GM11168 (cell line): ENCODE measurements around the gene SMAD9.
"Not testable (repeated sequence)": the region's sequence is repeated elsewhere in the genome, so short reads cannot be mapped to it uniquely, and the experiment has no call there.

Experiments used
- in situ Hi-C: fragments of 300-500 bp; cut with MboI; formaldehyde crosslinking; loops from one replicate; pipeline ENCODE4 v1.12.0; 2022; ENCODE audit warnings: low sequenced_read_pairs; ENCODE audit not compliant: unreplicated experiment

SMAD9 gene

DNA sequence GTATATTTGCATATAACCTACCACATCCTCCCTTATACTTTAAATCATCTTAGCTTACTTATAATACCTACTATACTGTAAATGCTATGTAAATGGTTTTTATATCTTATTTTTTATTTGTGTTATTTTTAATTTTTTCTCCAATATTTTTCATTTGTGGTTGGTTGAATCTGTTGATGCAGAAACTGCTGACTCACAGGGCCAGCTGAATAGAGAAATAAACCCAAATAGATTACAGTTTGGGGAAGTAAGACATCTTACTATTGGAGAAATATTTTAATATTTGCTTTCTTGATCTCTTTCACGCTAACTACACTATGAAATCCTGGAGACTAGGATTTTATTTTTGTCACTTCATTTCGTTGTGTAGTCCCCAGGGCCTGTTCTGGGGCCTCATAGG, 7.1 kb downstream of the SMAD9 start:
- in situ Hi-C loops, result no loop called here

DNA sequence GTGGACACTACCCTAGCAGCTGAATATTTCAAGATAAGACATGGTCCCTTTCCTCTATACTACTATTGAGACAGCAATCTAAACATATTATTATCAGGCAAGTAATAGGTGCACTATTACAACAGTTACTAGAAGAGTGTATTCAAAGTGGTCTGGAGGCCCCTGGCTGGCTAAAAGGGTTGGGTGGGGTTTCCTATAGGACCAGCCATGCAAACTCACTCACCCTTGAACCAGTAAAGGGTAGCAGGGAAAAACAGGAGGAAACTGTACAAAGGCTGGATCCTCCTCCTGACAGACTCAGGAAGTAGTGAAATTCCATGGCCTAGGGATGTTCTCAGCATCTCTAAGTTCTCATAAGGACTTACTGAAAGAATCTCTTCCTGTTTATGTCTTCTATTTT, 7.7 kb downstream of the SMAD9 start:
- in situ Hi-C loops, result no loop called here

DNA sequence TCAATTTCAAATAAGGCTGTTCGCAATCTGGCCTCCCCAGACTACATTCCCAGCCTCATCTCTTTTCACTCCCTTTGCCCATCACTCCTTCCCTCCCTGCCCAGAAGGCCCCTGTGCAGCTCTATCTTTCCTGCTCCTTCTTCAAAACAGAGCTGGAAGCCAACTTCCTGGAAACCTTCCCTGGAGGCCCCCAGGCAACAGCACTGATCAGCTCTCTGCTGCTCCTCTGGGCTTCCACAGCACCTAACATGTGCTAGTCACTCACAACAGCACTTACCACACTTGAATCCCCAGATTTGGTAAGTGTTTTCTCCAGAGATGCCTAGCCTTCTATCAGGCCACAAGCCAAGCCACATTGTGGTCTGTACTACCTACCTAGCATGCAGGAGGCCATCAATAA, 9.5 kb downstream of the SMAD9 start:
- in situ Hi-C loops, result no loop called here

DNA sequence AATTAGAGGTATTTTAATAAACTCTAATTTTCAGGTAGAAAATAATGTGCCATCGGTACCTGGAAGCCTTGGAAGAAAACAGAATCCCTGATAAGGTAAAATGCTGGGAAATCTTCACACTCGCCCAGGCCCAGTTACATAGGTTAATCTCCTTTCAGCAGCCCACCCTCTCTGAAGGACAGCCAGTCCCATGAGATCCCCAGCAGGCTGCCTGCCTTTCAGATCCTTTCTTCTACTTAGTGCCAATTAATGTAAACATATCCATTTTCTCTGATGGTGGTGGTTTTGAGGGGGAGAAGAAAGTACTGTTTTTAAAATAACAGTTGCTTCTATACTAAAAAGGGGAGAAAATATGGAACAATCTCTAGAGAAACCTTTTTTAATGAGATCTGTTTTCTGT, 12.2 kb downstream of the SMAD9 start:
- in situ Hi-C loops, result no loop called here

DNA sequence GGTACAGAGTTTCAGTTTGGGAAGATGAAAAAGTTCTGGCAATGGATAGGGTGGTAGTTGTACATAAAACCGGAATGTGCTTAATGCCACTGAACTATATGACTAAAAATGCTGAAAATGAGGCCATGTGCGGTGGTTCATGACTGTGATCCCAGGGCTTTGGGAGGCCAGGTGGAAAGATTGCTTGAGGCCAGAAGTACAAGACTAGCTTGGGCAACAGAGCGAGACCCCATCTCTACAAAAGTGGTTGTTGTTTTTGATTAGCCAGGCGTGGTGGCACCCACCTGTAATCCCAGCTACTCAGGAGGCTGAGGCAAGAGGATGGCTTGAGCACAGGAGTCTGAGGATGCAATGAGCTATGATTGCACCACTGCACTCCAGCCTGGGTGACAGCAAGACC, 12.8 kb downstream of the SMAD9 start:
- in situ Hi-C loops, result no loop called here

DNA sequence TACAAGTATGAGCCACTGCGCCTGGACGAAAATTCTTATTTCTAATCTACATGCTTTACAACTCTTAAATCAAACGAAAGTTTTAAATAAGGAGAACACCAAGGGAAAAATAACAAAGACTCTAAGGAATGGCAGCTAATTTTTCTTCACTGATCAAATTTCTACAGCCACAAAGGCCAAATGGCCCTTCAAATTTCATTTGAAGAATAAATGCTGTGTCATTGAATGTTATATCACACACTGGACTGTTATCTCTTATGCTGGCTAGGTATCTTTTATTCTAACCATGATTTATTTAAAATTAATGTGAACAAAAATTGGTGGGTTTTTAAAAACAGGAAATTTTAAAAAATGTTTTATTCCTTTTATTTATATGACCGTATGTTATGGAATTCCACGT, 14.1 kb downstream of the SMAD9 start:
- in situ Hi-C loops, result no loop called here

DNA sequence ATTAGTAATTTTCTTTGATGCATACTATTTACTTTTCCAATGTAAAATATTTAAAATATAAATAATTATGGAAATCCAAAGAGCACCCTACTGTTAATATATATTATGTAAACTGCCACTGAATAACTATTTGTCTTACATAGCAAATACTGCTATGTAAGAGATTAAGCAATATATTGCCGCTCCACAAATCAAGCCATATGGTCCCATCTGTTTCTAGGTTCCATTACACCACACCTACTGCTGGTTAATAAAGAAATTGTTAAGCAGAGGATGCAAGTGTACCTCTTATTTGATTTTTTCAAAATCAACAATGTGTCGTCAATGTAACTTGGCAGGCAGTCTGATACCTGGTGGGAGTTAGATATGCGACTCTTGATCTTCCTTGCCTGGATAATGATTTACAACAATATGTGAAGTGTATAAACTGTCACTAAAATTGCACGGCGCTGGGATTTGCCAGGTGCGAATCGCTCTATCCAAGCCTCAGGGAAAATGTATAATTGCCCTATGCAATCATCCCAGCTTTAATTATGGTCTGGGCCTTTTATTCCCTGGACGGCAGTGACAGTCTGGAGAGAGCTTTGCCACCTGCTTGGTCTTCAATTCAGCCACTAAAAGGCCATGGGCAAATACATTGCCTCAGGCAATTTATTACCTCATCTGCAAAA, 16.0 kb downstream of the SMAD9 start:
- in situ Hi-C loops, result no loop called here

DNA sequence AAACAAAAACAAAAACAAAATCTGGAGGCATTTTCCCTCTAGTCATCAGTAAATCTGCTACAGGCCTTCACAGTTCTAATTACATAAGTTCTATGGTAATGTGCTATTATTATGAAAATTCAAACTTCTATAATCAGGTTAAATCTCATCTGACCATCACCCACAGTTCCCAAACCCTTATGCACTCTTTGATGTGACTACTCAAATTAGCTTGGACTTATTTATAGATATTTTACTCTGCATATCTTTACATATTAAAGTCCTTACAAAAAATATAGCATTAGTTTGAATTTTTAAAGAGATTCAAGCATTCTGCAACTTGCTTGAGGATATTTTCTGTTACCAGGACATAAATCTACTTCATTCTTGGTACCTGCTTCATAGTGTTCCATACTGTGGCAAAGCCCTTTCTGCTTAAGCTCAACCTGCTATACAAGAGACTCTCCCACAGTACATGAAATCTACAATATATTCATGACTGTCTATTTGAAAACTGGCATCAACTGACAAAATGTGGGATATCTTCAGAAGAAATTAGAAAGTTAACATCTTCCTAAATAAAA, 22.9 kb downstream of the SMAD9 start:
- in situ Hi-C loops, result no loop called here

DNA sequence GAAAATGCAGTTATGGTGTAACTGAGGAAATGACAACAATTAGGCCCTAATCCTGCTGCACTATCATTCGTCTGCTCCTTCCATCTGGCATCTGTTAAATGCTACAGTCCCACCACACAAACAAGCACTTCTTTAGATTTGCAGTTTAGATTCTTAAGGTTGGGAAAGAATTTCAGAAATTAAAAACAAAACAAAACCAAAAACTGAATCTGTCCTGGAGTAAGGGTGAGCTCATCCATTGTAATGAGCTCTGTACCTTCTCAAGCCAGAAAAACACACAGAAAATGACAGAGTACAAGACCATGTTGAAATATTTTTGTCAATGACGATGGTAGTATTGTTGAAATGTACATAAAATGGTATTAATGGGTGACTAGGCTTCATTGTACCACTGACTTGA, 28.3 kb downstream of the SMAD9 start:
- in situ Hi-C loops, result no loop called here

DNA sequence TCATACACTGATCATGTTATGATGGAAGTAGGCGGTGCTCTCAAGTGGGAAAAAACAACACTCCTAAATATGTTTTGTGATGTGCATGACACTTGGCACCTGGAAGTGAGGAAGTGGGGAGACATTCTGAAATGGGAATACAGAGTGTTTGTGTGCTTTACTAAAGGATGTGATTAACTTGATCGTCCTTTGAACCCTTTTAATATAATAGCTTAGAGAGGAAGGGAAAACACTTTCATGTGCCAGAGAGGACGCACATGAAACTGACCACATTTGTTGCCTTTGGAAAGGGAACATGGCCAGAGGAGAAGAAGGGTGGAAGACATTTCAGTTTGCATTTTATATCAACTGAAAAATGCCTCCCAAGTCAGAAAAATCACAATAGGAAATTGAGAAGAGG, 31.4 kb downstream of the SMAD9 start:
- in situ Hi-C loops, result no loop called here

DNA sequence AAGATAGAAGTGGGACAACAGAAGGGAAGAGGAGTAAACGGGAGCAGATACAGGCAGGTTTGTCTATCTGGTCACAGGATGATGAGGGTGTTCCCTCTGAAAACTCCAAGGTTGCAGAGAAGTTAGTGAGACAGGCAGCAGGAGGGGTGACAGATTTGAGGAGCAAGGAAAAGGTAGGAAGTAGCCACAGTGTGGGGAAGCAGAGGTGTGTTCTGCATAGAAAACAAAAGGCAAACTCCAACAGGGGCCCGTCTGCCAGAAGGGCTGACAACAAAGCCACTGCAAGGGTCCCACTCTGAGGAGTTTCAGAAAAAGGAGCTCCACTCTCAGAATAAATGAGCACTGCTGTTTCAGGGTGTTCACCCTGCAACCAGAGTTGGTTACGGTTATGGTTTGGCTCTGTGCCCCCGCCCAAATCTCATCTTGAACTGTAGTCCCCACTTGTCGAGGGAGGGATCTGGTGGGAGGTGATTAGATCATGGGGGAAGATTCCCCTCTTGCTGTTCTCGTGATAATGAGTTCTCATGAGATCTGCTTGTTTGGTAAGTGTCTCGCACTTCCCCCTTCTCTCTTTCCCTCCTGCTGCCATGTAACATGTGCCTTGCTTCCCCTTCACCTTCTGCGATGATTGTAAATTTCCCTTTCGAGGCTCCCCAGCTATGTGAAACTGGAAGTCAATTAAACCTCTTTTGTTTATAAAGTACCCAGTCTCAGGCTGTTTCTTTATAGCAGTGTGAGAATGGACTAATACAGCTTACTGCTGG, 32.1 kb downstream of the SMAD9 start:
- in situ Hi-C loops, result no loop called here

DNA sequence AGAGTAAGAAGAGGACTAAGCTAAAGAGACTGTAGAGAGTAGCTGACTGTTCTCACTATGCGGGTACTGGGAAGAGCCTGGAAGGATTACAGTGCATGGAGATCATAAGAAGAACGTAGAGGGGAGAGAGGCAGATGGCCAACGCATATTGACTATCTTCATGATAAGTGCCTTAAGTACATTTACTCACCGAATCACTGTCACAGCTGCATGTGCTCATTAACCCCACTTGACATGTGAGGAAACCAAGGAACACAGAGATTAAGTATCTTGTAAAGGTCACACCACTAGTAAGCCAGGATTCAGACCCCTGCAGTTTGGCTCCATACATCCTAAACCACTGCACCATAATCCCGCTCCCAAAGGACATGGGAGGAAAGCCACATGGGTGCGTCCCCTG, 34.1 kb downstream of the SMAD9 start:
- in situ Hi-C loops, result no loop called here

DNA sequence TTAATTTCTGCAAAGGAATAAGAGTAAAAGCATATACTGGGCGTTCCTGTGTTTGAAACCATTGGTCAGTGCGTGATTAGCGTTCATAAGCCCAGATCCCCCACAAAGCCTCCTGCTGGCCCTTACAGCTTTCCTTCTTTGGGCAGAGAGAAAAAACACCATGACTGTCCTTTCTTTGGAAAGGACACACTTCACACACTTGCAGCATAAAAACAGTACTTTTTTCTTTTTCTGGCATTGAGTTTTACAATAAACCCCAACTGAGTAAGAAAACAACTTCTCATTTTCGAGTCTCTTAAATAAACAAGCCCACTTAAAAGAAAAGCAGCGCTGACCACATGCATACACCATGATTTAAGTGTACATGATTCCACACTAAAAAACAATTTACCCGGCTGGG, 35.8 kb downstream of the SMAD9 start:
- in situ Hi-C loops, result no loop called here

DNA sequence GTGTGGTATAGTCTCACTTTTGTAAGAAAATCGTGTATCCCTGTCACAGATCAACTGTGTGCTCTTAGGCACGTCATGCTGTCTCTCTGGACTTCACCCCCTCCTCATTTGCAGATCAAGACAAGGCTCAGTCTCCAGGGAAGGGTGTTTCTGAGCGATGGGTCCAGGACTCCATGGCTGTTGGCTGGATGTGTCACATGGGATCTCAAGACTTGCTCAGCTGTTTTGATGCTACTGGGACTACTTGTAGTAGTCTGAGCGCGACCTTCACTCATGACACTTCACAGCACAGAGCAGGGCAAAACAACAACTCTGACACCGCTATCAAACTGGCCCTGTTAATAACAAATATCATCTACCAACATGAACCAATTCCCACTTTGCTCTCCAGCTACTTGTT, 36.2 kb downstream of the SMAD9 start:
- in situ Hi-C loops, result no loop called here

DNA sequence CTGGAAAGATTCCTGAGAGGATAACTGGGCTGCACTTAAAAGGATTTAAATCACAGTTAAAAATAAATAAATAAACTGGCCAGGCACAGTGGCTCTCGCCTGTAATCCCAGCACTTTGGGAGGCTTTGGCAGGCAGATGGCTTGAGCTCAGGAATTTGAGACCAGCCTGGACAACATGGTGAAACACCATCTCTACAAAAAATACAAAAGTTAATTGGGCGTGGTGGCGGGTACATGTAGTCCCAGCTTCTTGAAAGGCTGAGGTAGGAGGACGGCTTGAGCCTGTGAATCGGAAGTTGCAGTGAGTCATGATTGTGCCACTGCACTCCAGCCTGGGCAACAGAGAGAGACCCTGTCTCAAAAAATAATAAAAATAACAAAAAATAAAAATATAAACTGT, 36.6 kb downstream of the SMAD9 start:
- in situ Hi-C loops, result not testable (repeated sequence)

DNA sequence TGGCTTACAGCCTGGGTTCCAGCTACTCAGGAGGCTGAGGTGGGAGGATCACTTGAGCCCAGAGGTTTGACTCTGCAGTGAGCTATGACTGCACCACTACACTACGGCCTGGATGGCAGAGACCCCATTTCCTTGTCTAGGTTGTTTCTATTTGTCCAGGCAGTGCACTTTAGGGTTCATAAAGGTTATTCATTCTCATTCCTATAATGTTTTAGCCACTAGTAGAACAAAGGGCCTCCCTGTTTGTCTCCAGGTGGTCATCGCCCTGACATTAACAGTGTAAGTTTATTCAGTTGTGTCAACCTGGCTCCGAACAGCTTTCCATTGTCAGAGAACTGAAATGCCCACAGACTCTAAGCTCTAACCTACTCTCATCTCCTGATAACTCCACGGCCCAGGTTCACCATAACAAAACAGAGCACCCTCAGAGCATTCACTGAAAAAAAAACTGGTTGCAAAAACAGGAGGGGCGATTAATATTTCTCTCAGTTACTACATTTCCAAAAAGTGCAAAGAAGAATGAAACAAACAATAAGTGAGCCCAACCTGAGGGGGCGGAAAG, 37.1 kb downstream of the SMAD9 start:
- in situ Hi-C loops, result no loop called here

DNA sequence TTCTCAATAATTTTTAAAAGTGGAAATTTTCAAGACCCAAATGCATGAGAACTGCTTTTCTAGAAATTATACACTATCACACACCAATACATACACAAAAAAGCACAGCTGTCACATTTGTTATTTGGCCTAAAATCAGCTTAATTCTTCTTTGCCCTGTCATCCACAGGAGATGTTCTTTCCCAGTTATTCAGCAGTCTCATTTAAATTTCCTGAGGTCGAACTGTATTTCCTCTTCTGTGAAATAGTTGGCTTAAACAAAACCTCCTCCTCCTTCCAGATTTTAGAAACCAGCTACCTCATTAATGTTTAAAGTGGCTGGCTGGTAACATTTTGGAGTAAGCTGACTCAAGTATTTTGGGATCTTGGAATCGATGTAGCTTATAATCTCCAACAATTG, 39.1 kb downstream of the SMAD9 start:
- in situ Hi-C loops, result no loop called here

DNA sequence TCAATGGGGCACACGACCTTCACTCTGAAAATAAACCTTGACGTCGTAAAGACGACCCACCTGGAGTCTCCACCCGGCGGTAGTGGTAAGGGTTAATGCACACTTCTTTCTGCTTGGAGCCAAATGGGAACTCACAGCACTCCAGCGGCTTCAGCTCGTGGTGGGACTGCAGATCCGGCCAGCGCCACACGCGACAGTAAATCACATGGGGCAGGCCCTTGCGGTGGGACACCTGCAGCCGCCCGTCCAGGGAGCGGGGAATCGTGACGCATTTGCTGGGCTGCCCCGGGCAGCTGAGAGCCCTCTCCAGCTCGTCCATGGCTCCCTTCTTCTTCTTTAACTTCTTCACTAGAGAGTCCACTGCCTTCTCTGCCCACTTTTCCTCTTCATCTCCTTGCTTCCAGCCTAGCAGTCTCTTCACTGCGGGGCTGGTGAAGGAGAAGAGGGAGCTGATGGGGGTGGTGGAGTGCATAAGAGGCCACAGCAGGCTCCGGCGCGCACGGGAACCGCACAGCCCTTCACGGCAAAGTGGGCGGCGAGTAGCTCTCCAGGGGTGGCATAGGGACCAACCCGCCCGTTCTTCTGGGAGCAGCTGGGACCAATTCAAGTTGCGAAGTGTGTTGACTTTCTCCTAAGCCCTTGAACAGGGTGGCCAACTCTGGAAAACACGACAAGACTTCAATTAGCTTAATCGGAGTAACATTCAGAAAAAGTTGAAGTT, 40.7 kb downstream of the SMAD9 start:
- in situ Hi-C loops, result no loop called here

DNA sequence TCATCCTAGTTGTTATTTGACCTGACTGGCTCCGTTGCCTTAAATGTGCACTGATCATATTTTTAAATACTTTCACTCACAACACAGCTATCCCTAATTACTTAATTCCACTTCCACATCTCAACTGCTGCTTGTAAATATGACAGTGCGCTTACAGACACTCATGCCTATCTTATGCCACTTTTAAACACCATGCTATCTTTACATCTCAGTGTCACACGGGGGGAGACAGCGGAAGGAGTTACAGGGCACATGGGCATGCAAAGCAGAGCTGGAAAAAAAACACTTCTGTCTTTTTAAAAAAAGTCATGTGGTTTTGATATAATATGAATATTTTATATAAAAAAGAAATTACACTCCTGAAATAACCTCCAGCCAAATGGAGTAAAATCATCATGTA, 44.1 kb downstream of the SMAD9 start:
- in situ Hi-C loops, result no loop called here

DNA sequence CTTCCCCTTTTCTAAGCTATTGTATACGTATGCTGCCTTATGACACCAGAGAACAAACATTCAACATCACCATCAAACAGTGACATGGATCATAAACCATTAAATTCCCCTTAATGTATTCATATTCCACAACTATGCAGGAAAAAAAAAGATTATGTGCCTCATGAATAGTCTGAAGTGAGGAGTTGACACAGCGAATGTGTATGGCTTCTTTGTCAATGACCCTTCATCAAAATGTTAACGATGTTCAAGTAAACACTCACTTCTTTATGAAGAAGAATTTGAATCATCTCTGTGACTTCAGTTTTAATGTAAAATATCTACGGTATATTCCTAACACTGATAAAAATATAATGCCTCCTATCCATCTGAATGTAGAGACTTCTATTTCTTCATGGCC, 44.6 kb downstream of the SMAD9 start:
- in situ Hi-C loops, result no loop called here

DNA sequence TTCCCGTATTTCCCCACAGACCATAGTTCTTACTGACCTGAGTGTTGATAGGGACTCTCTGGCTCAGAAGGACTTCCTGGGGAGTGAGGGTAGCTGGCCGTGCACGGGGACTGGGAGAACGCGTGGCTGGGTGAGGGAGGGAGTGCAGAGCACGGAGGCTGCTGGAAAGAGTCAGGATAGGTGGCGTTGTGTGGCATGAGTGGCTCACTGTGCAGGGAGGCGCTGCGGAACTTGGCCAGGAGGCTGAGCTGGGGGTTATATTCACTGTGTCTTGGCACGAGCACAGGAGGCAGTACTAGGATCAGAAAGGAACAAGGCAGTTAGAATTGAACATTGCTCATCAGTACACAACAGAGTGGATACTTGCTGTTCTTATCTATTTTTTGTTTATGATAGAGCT, 47.4 kb downstream of the SMAD9 start:
- in situ Hi-C loops, result no loop called here
